Osteocyte (in vitro differentiated cells): Measurements from ENCODE around the gene TMEM222. TPM values are rescaled to one million over a fixed set of nuclear protein-coding genes. Genes with fewer than 3 reads are reported as not detected.
"Not testable (repeated sequence)": the region's sequence is repeated elsewhere in the genome, so short reads cannot be mapped to it uniquely, and the experiment has no call there.

Experiments used
- DNase-seq: peaks from one replicate; pipeline ENCODE4 v3.0.0; 2021; ENCODE audit warnings: mixed read lengths; ENCODE audit not compliant: unreplicated experiment; ENCODE audit errors: extremely low spot score
- H3K27ac Mint-ChIP-seq: one replicate; pipeline ENCODE4 v1.8.0; 2021; ENCODE audit warnings: mild to moderate bottlenecking, mixed read lengths; ENCODE audit not compliant: unreplicated experiment
- H3K27me3 Mint-ChIP-seq: one replicate; pipeline ENCODE4 v1.8.0; 2021; ENCODE audit warnings: mixed read lengths; ENCODE audit not compliant: unreplicated experiment
- H3K36me3 Mint-ChIP-seq: one replicate; pipeline ENCODE4 v1.8.0; 2021; ENCODE audit warnings: mixed read lengths; ENCODE audit not compliant: unreplicated experiment
- H3K4me1 Mint-ChIP-seq: one replicate; pipeline ENCODE4 v1.8.0; 2021; ENCODE audit warnings: mixed read lengths; ENCODE audit not compliant: unreplicated experiment
- H3K4me3 Mint-ChIP-seq: one replicate; pipeline ENCODE4 v1.8.0; 2021; ENCODE audit warnings: mild to moderate bottlenecking, moderate library complexity, mixed read lengths; ENCODE audit not compliant: unreplicated experiment
- H3K9me3 Mint-ChIP-seq: one replicate; pipeline ENCODE4 v1.8.0; 2021; ENCODE audit warnings: mixed read lengths; ENCODE audit not compliant: unreplicated experiment
- total RNA-seq: library from RNA; stranded (reverse); gene quantifications from 2 replicates; pipeline ENCODE4 v1.2.1, GENCODE V29; 2021
- TF ChIP-seq, protein P1 (sequence below): fragments of 200-600 bp; sonication (generic); IDR thresholded peaks from 2 replicates; pipeline ENCODE4 v1.5.0; 2021; ENCODE audit warnings: antibody characterized with exemption, mild to moderate bottlenecking, moderate library complexity

The TMEM222 gene
- total RNA-seq, 1 donor from 2014 or later, result 46.5 TPM

DNA sequence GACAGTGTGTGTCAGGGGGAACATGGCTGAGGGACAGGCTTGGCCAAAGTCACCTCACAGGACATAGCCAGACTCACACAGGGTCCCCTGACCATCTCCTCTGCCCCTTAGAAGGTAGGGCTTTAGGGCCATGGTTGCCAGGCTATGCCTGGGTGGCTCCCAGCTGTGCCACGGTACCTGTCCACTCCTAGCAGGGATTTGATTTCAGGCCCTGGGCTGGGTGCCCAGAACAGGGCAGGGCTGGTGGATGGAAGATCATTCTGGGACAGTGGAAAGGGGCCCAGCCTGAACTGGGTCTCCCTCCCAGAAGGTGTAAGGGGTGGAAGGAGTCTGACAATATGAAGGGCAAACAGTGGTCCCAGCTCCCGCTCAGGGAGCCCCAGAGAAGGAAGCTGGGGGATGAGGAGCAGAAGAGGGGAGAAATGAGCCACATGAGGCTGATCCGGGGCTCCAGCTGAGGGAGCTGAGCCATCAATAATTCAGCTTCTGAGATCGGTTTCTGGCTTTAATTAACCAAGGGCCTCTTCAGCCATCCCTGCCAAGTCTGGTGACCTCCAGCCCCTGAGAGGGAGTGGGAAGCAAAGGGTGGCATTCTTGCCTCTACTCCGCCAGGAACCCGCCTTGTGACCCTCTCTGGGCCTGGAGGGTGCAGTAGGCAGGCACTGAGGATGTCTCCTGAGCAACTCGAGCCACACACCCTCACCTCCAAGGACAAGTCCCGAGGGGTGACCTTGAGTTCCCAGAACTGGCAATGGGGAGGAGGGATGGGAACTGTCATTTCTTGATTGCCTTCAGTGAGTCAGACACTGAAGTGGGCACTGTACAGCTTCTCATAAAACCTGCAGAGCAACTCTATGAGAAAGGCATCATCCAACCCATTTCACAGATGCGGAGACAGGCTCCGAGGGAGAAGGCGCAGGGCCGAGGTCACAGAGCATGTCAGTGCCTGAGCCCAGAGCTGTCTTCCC, 59.1 kb downstream of the TMEM222 start:
- Mint-ChIP-seq H3K27ac (peak overlapping the region; percentile 78), H3K9me3 (no peaks in the 10 kb centered on the region), H3K4me1 (peaks cover 22% of the 10 kb centered on the region), H3K4me3 (no peak overlapping the region), H3K36me3 (no peaks in the 10 kb centered on the region), H3K27me3 (no peaks in the 10 kb centered on the region)
- TF ChIP-seq, protein P1, sequence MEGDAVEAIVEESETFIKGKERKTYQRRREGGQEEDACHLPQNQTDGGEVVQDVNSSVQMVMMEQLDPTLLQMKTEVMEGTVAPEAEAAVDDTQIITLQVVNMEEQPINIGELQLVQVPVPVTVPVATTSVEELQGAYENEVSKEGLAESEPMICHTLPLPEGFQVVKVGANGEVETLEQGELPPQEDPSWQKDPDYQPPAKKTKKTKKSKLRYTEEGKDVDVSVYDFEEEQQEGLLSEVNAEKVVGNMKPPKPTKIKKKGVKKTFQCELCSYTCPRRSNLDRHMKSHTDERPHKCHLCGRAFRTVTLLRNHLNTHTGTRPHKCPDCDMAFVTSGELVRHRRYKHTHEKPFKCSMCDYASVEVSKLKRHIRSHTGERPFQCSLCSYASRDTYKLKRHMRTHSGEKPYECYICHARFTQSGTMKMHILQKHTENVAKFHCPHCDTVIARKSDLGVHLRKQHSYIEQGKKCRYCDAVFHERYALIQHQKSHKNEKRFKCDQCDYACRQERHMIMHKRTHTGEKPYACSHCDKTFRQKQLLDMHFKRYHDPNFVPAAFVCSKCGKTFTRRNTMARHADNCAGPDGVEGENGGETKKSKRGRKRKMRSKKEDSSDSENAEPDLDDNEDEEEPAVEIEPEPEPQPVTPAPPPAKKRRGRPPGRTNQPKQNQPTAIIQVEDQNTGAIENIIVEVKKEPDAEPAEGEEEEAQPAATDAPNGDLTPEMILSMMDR, result no peak
- no peak for DNase-seq

DNA sequence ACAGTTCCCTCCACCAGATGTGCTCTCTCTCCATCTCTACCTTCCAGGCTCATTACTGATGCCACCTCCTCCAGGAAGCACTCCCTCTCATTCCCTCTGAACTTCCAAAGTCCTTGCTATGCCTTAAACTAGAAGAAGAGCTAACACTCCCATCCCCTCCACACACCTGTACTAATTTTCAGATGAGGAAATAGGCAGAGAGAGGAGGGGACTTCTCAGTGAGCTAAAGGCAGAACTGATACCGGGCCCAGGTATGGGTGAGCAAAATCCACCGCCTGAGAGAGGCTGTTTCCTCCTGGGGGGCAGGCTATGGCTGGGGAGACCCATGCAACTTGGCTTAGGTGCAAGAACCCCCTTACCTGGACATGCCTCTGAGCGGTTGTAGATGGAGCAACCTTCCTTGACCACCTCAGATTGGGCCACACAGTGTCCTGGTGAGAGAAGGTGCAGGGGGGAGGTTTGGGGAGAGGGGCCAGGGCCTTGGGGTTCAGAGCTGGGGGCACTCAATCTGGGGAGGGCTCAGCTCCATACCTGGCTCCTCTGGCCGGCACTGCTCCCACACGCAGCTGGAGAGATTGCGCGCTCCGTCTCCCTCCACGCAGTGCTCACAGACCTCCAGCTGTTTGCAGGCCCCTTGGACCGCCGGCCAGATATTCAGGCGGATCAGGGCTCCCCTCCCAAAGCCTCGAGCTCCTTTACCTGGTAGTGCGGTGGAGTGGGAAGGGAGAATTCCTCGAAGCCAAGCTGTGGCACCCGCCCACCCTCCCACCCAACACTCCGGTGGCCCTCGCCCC, 60.2 kb downstream of the TMEM222 start:
- Mint-ChIP-seq H3K27ac (no peak overlapping the region), H3K4me1 (peaks cover 22% of the 10 kb centered on the region), H3K36me3 (no peaks in the 10 kb centered on the region), H3K9me3 (no peaks in the 10 kb centered on the region), H3K4me3 (no peak overlapping the region), H3K27me3 (peaks cover 4% of the 10 kb centered on the region)
- TF ChIP-seq, protein P1, result no peak
- no peak for DNase-seq

- DNase-seq, result no peak
- Mint-ChIP-seq H3K4me1 (peaks cover 22% of the 10 kb centered on the region), H3K4me3 (no peak within 1 kb of the TSS), H3K27me3 (peaks cover 4% of the 10 kb centered on the region), H3K9me3 (no peaks in the 10 kb centered on the region), H3K36me3 (no peaks in the 10 kb centered on the region), H3K27ac (no peak within 1 kb of the TSS)
- TF ChIP-seq, protein P1, result no peak
Observed at GRCh38 chr1:27383039-27383605, 61.2 kb downstream of the TMEM222 start, which contains the start of gene CD164L2. CD164L2 (minus strand) TSS chr1:27383333; CDS start chr1:27383239, 94 bp downstream.

DNA sequence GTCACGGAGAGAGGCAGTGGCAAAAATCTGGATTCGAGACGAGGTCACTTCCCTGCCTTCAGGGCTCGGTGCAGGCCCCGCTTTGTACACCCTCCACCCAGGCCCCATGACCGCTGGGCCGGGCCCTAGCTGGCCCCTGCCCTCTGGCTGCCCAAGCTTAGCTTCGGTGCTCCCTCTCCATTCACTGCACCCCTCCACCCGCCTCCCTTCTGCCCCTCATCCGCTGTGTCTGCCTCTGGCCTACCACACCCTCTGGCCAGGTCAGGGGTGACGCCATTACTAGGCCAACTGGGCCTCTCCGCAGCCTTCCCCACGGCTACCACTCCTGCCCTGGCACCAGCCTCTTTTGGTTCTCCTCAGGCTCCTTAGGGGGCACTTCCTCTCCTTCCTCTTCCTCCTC, 61.7 kb downstream of the TMEM222 start:
- Mint-ChIP-seq H3K27me3 (peaks cover 7% of the 10 kb centered on the region), H3K36me3 (no peaks in the 10 kb centered on the region), H3K9me3 (no peaks in the 10 kb centered on the region), H3K4me3 (no peak overlapping the region), H3K27ac (no peak overlapping the region), H3K4me1 (peaks cover 22% of the 10 kb centered on the region)
- TF ChIP-seq, protein P1, result no peak
- DNase-seq, result no peak

DNA sequence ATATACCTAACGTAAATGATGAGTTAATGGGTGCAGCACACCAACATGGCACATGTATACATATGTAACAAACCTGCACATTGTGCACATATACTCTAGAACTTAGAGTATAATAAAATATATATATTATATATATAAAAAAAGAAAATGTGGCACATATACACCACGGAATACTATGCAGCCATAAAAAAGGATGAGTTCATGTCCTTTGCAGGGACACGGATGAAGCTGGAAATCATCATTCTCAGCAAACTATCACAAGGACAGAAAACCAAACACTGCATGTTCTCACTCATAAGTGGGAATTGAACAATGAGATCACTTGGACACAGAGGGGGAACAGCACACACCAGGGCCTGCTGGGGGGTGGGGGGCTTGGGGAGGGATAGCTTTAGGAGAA, 62.8 kb downstream of the TMEM222 start:
- H3K27ac Mint-ChIP-seq, H3K27me3 Mint-ChIP-seq, H3K9me3 Mint-ChIP-seq, H3K36me3 Mint-ChIP-seq, H3K4me3 Mint-ChIP-seq, DNase-seq: not testable (repeated sequence)
- H3K4me1 Mint-ChIP-seq, result peaks cover 18% of the 10 kb centered on the region

Other genes with a start within 250 kb of the TMEM222 start
- 32.5 and 34.2 TPM in 2 replicates for gene SLC9A1, start 167.0 kb upstream of the TMEM222 start, total RNA-seq
- 50.4 and 52.0 TPM in 2 replicates for gene WDTC1, start 87.5 kb upstream of the TMEM222 start, total RNA-seq
- gene SYTL1, start 19.9 kb downstream of the TMEM222 start, total RNA-seq, result 0.46 and 0.97 TPM in 2 replicates
- 43.0 and 48.2 TPM in 2 replicates for gene MAP3K6, start 44.8 kb downstream of the TMEM222 start, total RNA-seq
- not detected in 2 replicates for gene FCN3, start 52.7 kb downstream of the TMEM222 start, total RNA-seq
- not detected in 2 replicates for gene CD164L2, start 61.2 kb downstream of the TMEM222 start, total RNA-seq
- gene GPR3, start 70.5 kb downstream of the TMEM222 start, total RNA-seq, result 0.50 and 0.56 TPM in 2 replicates
- 187 and 189 TPM in 2 replicates for gene WASF2, start 168.0 kb downstream of the TMEM222 start, total RNA-seq